DOHH2 (cell line): ENCODE data around the gene DIS3L2.

Source experiments
- H3F3A ChIP-seq: fragments of 200-600 bp; sonication (generic), shearing (Covaris generic); 2 replicates; pipeline ENCODE4 v1.6.0; 2016; ENCODE audit warnings: antibody characterized with exemption, mild to moderate bottlenecking; ENCODE audit not compliant: control insufficient read depth, insufficient read depth
- H3K27ac ChIP-seq: fragments of 200-600 bp; sonication (generic); 2 replicates; pipeline ENCODE4 v1.5.1; 2014; ENCODE audit warnings: low read depth, mild to moderate bottlenecking, low read length, moderate library complexity
- H3K27me3 ChIP-seq: fragments of 200-600 bp; sonication (generic); 2 replicates; pipeline ENCODE4 v1.6.1; 2014; ENCODE audit warnings: mild to moderate bottlenecking, low read length, mixed read lengths; ENCODE audit not compliant: control insufficient read depth
- H3K36me3 ChIP-seq: fragments of 200-600 bp; sonication (generic); 2 replicates; pipeline ENCODE4 v1.6.1; 2014; ENCODE audit warnings: mild to moderate bottlenecking, low read length, moderate library complexity, mixed read lengths; ENCODE audit not compliant: control insufficient read depth
- H3K4me1 ChIP-seq: fragments of 200-600 bp; sonication (generic); 2 replicates; pipeline ENCODE4 v1.6.1; 2014; ENCODE audit warnings: mild to moderate bottlenecking, low read length, mixed read lengths; ENCODE audit not compliant: control insufficient read depth
- H3K4me2 ChIP-seq: fragments of 200-600 bp; sonication (generic); 2 replicates; pipeline ENCODE4 v1.6.0; 2014; ENCODE audit warnings: mild to moderate bottlenecking, low read length, moderate library complexity
- H3K4me3 ChIP-seq: fragments of 200-600 bp; sonication (generic); 2 replicates; pipeline ENCODE4 v1.5.1; 2014; ENCODE audit warnings: mild to moderate bottlenecking, low read length, mixed read lengths
- H3K79me2 ChIP-seq: fragments of 200-600 bp; sonication (generic); 2 replicates; pipeline ENCODE4 v1.6.1; 2014; ENCODE audit warnings: mild to moderate bottlenecking, low read length, mixed read lengths; ENCODE audit not compliant: control insufficient read depth
- H3K9me2 ChIP-seq: fragments of 200-600 bp; sonication (generic); replicated peaks from 2 replicates; pipeline ENCODE4 v1.6.1; 2014; ENCODE audit warnings: mild to moderate bottlenecking, low read length, mixed read lengths; ENCODE audit not compliant: control insufficient read depth
- H3K9me3 ChIP-seq: fragments of 200-600 bp; sonication (generic); 2 replicates; pipeline ENCODE4 v1.6.1; 2014; ENCODE audit warnings: antibody characterized with exemption, low read length, mixed read lengths; ENCODE audit not compliant: control insufficient read depth, insufficient read depth
- H4K20me1 ChIP-seq: fragments of 200-600 bp; sonication (generic); 2 replicates; pipeline ENCODE4 v1.6.0; 2014; ENCODE audit warnings: low read depth, mild to moderate bottlenecking, antibody characterized with exemption, low read length, moderate library complexity; ENCODE audit not compliant: control insufficient read depth, insufficient read depth
- EZH2phosphoT487 ChIP-seq: fragments of 200-600 bp; sonication (generic); IDR thresholded peaks from 2 replicates; pipeline ENCODE4 v1.6.1; 2017; ENCODE audit warnings: borderline replicate concordance, mild to moderate bottlenecking, antibody characterized with exemption, low read length, moderate library complexity, mixed read lengths
- TF ChIP-seq, protein P1 (sequence below): fragments of 200-600 bp; sonication (generic); IDR thresholded peaks from one replicate; pipeline ENCODE4 v1.5.1; 2014; ENCODE audit warnings: antibody characterized with exemption, mild to moderate bottlenecking, low read depth, low read length; ENCODE audit not compliant: poor library complexity, severe bottlenecking

DIS3L2 gene

DNA sequence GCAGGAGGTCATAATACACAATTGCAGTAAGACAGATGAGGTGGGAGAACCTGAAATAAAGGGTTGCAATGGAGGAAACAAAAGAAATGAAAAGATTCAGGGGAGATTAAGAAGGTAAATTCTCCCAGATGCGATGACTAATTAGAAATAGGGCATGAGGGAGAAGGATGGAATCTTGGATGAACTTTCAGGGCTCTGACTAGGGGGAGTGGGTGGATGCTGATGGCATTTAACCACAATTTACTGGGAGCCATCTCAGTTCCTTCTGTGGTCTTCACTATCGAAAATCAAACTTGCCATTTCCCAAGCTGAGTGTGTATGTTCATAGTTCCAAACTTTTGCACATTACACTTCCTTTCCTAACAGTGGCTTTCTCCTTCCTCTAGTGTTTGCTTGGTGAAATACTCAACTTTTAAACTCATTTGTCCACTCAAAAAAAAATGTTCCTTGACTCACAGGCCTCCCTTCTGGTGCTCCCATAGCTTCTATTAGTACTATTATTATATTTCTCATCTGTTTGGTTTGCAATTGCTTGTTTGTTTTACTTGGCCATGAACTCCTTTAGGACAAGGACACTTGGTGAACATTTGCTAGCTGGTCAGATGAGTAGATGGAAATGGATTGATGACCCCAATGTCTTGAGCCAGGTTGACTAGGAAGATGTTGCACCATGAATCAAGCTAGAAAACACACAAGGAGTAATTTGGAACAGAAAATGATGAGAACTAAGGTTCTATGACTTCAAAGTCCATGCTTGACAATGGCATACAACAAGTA, 178.5 kb downstream of the DIS3L2 start:
- H3K27me3 ChIP-seq = no peaks in the 10 kb centered on the region
- H3K9me3 ChIP-seq = no peaks in the 10 kb centered on the region
- no peak overlapping the region for H3K27ac ChIP-seq
- peaks cover 16% of the 10 kb centered on the region for H3K4me1 ChIP-seq
- no peaks in the 10 kb centered on the region for H3K9me2 ChIP-seq
- 0 out of 2 replicates have a peak, but pooled peaks cover 3% of the 10 kb centered on the region for H3K36me3 ChIP-seq
- H3F3A ChIP-seq = no peaks in the 10 kb centered on the region
- H3K4me3 ChIP-seq = no peak overlapping the region
- TF ChIP-seq EZH2phosphoT487 = no peak
- TF ChIP-seq, protein P1, sequence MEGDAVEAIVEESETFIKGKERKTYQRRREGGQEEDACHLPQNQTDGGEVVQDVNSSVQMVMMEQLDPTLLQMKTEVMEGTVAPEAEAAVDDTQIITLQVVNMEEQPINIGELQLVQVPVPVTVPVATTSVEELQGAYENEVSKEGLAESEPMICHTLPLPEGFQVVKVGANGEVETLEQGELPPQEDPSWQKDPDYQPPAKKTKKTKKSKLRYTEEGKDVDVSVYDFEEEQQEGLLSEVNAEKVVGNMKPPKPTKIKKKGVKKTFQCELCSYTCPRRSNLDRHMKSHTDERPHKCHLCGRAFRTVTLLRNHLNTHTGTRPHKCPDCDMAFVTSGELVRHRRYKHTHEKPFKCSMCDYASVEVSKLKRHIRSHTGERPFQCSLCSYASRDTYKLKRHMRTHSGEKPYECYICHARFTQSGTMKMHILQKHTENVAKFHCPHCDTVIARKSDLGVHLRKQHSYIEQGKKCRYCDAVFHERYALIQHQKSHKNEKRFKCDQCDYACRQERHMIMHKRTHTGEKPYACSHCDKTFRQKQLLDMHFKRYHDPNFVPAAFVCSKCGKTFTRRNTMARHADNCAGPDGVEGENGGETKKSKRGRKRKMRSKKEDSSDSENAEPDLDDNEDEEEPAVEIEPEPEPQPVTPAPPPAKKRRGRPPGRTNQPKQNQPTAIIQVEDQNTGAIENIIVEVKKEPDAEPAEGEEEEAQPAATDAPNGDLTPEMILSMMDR = no peak
- no peak overlapping the region for H3K4me2 ChIP-seq
- no peaks in the 10 kb centered on the region for H4K20me1 ChIP-seq
- no peaks in the 10 kb centered on the region for H3K79me2 ChIP-seq

DNA sequence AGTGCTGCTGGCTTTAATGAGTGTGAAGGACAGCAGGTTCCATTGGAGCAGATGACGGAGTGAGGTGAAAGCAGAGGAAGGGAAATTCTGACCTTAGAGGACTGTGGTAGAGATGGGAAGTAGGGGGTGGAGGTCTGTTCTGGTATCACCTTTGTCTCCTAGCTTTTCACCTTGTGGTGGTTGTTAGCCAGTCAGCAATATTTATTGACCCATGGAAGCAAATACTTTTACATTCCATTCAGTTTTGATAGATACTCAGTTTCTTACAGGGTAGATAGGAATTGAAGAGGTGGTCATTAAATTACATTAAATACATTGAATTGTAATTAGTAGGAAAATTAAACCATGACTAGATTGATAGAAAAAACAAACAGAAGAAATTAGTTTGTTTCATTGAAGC, 180.1 kb downstream of the DIS3L2 start:
- H3K9me3 ChIP-seq = no peaks in the 10 kb centered on the region
- TF ChIP-seq EZH2phosphoT487 = no peak
- TF ChIP-seq, protein P1 = no peak
- H3K27ac ChIP-seq = no peak overlapping the region
- H3F3A ChIP-seq = no peaks in the 10 kb centered on the region
- H3K4me2 ChIP-seq = no peak overlapping the region
- no peaks in the 10 kb centered on the region for H3K9me2 ChIP-seq
- 0 out of 2 replicates have a peak, but pooled peaks cover 3% of the 10 kb centered on the region for H3K36me3 ChIP-seq
- H3K79me2 ChIP-seq = no peaks in the 10 kb centered on the region
- no peaks in the 10 kb centered on the region for H4K20me1 ChIP-seq
- H3K4me1 ChIP-seq = peaks cover 16% of the 10 kb centered on the region
- H3K27me3 ChIP-seq = no peaks in the 10 kb centered on the region
- no peak overlapping the region for H3K4me3 ChIP-seq

DNA sequence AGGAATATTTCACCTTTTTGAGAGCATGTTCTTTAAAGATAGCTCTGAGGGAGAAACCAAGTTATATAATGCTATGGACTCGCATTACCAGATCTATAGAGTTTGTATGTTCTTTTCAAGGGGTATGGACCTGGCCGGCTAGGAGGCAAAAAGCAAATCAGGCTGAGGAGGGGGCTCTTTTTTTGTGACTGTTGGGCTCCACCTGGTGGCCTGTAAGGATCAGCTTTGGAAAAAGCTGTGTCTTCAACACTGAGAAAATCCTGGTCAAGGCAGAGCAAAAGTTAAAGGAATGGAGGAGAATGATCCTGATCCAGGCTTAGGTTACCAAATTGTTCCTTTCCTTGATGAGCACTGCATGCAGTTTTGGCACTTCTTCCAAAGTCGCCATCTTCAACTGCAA, 180.5 kb downstream of the DIS3L2 start:
- Histone ChIP-seq H3K4me1 (peaks cover 16% of the 10 kb centered on the region), H3K79me2 (no peaks in the 10 kb centered on the region), H3K27ac (no peak overlapping the region), H3F3A (no peaks in the 10 kb centered on the region), H4K20me1 (no peaks in the 10 kb centered on the region), H3K4me3 (no peak overlapping the region), H3K27me3 (no peaks in the 10 kb centered on the region), H3K9me2 (no peaks in the 10 kb centered on the region), H3K4me2 (no peak overlapping the region), H3K9me3 (no peaks in the 10 kb centered on the region), H3K36me3 (0 out of 2 replicates have a peak, but pooled peaks cover 3% of the 10 kb centered on the region)
- no peak for TF ChIP-seq EZH2phosphoT487
- TF ChIP-seq, protein P1 = peak; percentile 64
